Naive B cell (primary cell): ENCODE measurements around the gene FGFBP1. TPM values are rescaled to one million over a fixed set of nuclear protein-coding genes. Genes with fewer than 3 reads are reported as not detected.
A peak's percentile ranks its signal among the peaks of the same experiment; 100 is the strongest.

Experiments
- ATAC-seq, 2 donors: fragments of 150-1000 bp; cut with Tn5 transposase; 2 replicates each; pipeline ENCODE4 v1.10.0; 2021; ENCODE audit warnings: low read depth in 2 of 2, mild to moderate bottlenecking in 2 of 2, moderate library complexity in 2 of 2
- DNase-seq: peaks from one replicate; pipeline ENCODE4 v3.0.0; 2022
- H3K27ac Mint-ChIP-seq, 6 donors: one replicate each; pipeline ENCODE4 v1.8.0; 2020 to 2022; ENCODE audit warnings: mild to moderate bottlenecking in 6 of 6, mixed read lengths in 6 of 6, moderate library complexity in 5 of 6, inconsistent platforms in 2 of 6
- H3K27me3 Mint-ChIP-seq, 3 donors: one replicate each; pipeline ENCODE4 v1.8.0; 2021 to 2022; ENCODE audit warnings: mixed read lengths in 3 of 3, mild to moderate bottlenecking in 1 of 3
- H3K36me3 Mint-ChIP-seq, 2 donors: one replicate each; pipeline ENCODE4 v1.8.0; 2020 to 2022; ENCODE audit warnings: mixed read lengths in 2 of 2, inconsistent platforms in 1 of 2, mild to moderate bottlenecking in 1 of 2
- H3K4me1 Mint-ChIP-seq, 3 donors: one replicate each; pipeline ENCODE4 v1.8.0; 2020 to 2022; ENCODE audit warnings: mixed read lengths in 3 of 3, inconsistent platforms in 1 of 3, mild to moderate bottlenecking in 1 of 3, moderate library complexity in 1 of 3
- H3K4me3 Mint-ChIP-seq, 8 donors: one replicate each; pipeline ENCODE4 v1.8.0; 2020 to 2022; ENCODE audit warnings: mild to moderate bottlenecking in 8 of 8, mixed read lengths in 8 of 8, moderate library complexity in 8 of 8, inconsistent platforms in 2 of 8
- H3K9me3 Mint-ChIP-seq, 7 donors: one replicate each; pipeline ENCODE4 v1.8.0; 2020 to 2022; ENCODE audit warnings: mixed read lengths in 7 of 7, mild to moderate bottlenecking in 5 of 7, inconsistent platforms in 2 of 7, moderate library complexity in 1 of 7
- polyA plus RNA-seq, 6 donors: library from polyadenylated mRNA; unstranded; fragments of 300-500 nt; fragmentation: Illumina TruSeq; gene quantifications; one replicate each; pipeline ENCODE4 v1.2.3, GENCODE V29; 2021; ENCODE audit warnings: low read depth in 6 of 6

FGFBP1 gene
- polyA plus RNA-seq, 6 donors from 2014 or later, result not detected

- no peak for DNase-seq
- Mint-ChIP-seq H3K27ac (no peak overlapping the region), H3K27me3 (peaks cover 7 to 16% (median 13%) of the 10 kb centered on the region in 3 donors)
Observed at GRCh38 chr4:15935504-15936402, 2.8 kb downstream of the FGFBP1 start.

GRCh38 chr4:15934259-15934658 lies 4.3 kb downstream of the FGFBP1 start:
- Mint-ChIP-seq H3K4me3 (no peak overlapping the region), H3K27me3 (peaks cover 0 to 11% (median 8%) of the 10 kb centered on the region in 3 donors), H3K27ac (no peak overlapping the region), H3K9me3 (no peaks in the 10 kb centered on the region), H3K4me1 (peaks cover 8 to 9% (median 9%) of the 10 kb centered on the region in 3 donors), H3K36me3 (no peaks in the 10 kb centered on the region)
- ATAC-seq (no peak), DNase-seq (no peak)

More at GRCh38 chr4:15935504-15936402, 2.8 kb downstream of the FGFBP1 start:
- Mint-ChIP-seq H3K4me3 (no peak overlapping the region), H3K36me3 (no peaks in the 10 kb centered on the region), H3K9me3 (no peaks in the 10 kb centered on the region), H3K4me1 (peaks cover 3 to 4% (median 3%) of the 10 kb centered on the region in 3 donors)
- ATAC-seq, result no peak

DNA sequence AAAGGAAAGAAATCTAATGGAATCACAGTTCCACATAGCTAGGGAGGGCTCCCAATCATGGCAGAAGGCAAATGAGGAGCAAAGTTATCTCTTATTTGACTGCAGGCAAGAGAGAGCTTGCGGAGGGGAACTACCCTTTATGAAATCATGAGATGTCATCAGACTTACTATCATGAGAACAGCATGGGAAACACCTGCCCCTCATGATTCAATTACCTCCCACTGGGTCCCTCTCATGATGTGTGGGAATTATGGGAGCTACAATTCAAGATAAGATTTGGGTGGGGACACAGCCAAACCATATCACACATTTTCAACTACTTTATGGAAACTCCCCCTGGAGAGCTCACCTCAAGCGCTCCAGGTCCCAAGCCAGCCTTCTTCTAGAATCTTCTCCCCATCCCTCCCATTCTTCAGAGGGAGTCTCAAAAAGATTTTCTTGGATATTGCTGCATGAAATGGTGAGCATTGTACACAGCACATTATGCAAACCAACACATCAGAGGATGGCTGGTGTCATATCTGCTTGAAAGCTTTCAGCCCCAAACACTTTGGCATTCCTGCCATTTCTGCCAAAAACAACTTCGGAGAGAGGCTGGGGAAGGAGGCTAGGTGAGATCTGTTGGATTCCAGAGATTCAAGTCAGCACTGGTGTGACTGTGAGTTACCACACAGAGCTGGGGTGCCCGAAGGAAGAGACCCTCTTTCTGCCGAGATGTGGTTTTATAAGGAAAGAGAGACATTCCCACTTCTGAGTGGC lies 6.9 kb downstream of the FGFBP1 start:
- peaks cover 0 to under 1% (median 0%) of the 10 kb centered on the region in 3 donors for H3K27me3 Mint-ChIP-seq
- DNase-seq (no peak), ATAC-seq (no peak)
- peak overlapping the region in 1 of 8 donors; percentile 54 for H3K4me3 Mint-ChIP-seq
- H3K36me3 Mint-ChIP-seq, result no peaks in the 10 kb centered on the region
- H3K9me3 Mint-ChIP-seq, result no peaks in the 10 kb centered on the region
- H3K27ac Mint-ChIP-seq, result peak overlapping the region in 1 of 6 donors; percentile 4
- H3K4me1 Mint-ChIP-seq, result peaks cover 8 to 9% (median 9%) of the 10 kb centered on the region in 3 donors

GRCh38 chr4:15930314-15930713 lies 8.2 kb downstream of the FGFBP1 start:
- DNase-seq, result no peak

GRCh38 chr4:15929540-15929939 lies 9.0 kb downstream of the FGFBP1 start:
- DNase-seq (no peak), ATAC-seq (no peak)
- Mint-ChIP-seq H3K4me1 (peaks cover 8 to 9% (median 9%) of the 10 kb centered on the region in 3 donors), H3K4me3 (no peak overlapping the region), H3K27ac (no peak overlapping the region), H3K27me3 (no peaks in the 10 kb centered on the region), H3K36me3 (no peaks in the 10 kb centered on the region), H3K9me3 (no peaks in the 10 kb centered on the region)

More at GRCh38 chr4:15930314-15930713, 8.2 kb downstream of the FGFBP1 start:
- Mint-ChIP-seq H3K27ac (no peak overlapping the region), H3K36me3 (no peaks in the 10 kb centered on the region), H3K4me1 (peaks cover 8 to 9% (median 9%) of the 10 kb centered on the region in 3 donors), H3K27me3 (no peaks in the 10 kb centered on the region), H3K9me3 (no peaks in the 10 kb centered on the region), H3K4me3 (no peak overlapping the region)
- peak in 1 of 2 donors; percentile 35 for ATAC-seq

DNA sequence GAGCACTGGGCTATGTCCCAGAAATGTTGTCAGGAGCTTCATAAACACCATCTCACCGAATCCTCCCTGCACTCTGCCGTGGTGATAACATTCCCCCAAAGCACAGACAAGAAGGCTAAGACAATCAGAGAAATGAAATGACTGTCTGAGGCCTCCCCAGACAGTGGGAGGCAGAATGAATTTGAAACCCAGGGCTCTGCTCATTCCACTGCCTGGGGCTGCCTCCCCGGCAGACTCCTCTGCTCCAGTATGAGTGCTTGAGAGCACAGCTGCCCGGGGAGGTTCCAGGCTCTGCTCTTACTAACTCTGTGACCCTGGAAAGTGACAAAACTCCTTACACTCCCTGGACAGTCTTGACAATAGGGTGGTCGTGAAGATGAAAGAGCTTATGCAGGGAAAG lies 9.7 kb downstream of the FGFBP1 start:
- ATAC-seq (no peak), DNase-seq (no peak)
- peaks cover 8 to 9% (median 9%) of the 10 kb centered on the region in 3 donors for H3K4me1 Mint-ChIP-seq
- peak overlapping the region in 1 of 6 donors; percentile 22 for H3K27ac Mint-ChIP-seq
- H3K9me3 Mint-ChIP-seq, result no peaks in the 10 kb centered on the region
- no peaks in the 10 kb centered on the region for H3K27me3 Mint-ChIP-seq
- peak overlapping the region in 1 of 8 donors; percentile 69 for H3K4me3 Mint-ChIP-seq
- H3K36me3 Mint-ChIP-seq, result no peaks in the 10 kb centered on the region

GRCh38 chr4:15926486-15926885 lies 12.1 kb downstream of the FGFBP1 start:
- H3K36me3 Mint-ChIP-seq, result no peaks in the 10 kb centered on the region
- no peaks in the 10 kb centered on the region for H3K27me3 Mint-ChIP-seq
- no peak overlapping the region for H3K27ac Mint-ChIP-seq
- no peaks in the 10 kb centered on the region for H3K9me3 Mint-ChIP-seq
- ATAC-seq (no peak), DNase-seq (no peak)
- H3K4me1 Mint-ChIP-seq, result peaks cover 5 to 9% (median 8%) of the 10 kb centered on the region in 3 donors
- H3K4me3 Mint-ChIP-seq, result no peak overlapping the region

DNA sequence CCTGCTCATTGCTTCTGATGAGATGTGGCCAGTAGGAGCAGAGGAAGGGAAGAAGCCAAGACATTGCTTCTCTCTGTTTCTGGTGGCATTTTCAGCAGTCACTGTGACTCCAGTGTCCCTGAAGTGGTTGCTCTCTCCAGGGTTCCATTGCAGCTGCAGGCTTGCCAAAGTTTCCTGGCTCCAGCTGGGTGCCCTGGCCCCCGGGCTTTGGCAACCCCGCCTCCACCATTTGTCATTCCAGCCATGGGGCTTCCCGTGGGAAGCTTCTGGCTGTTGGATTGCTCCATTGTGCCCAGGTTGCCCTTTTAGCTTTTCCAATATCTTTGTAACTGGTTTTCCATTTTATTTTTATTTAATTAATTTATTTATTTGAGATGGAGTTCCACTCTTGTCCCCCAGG lies 12.7 kb downstream of the FGFBP1 start:
- H3K4me3 Mint-ChIP-seq, result no peak overlapping the region
- no peak overlapping the region for H3K27ac Mint-ChIP-seq
- no peaks in the 10 kb centered on the region for H3K27me3 Mint-ChIP-seq
- DNase-seq (no peak), ATAC-seq (no peak)
- no peaks in the 10 kb centered on the region for H3K9me3 Mint-ChIP-seq
- H3K36me3 Mint-ChIP-seq, result no peaks in the 10 kb centered on the region
- H3K4me1 Mint-ChIP-seq, result peaks cover 5 to 6% (median 6%) of the 10 kb centered on the region in 3 donors

- Mint-ChIP-seq H3K9me3 (peaks cover 0 to under 1% (median 0%) of the 10 kb centered on the region in 7 donors), H3K4me3 (no peak overlapping the region), H3K27ac (no peak overlapping the region), H3K27me3 (peaks cover 10 to 20% (median 16%) of the 10 kb centered on the region in 3 donors), H3K4me1 (no peaks in the 10 kb centered on the region), H3K36me3 (no peaks in the 10 kb centered on the region)
- DNase-seq (no peak), ATAC-seq (no peak)
Observed at GRCh38 chr4:15921592-15921932, 17.0 kb downstream of the FGFBP1 start.

- no peak for ATAC-seq
- Mint-ChIP-seq H3K4me1 (no peaks in the 10 kb centered on the region), H3K27me3 (peaks cover 10 to 20% (median 16%) of the 10 kb centered on the region in 3 donors), H3K27ac (no peak overlapping the region), H3K36me3 (peaks cover 0 to 2% of the 10 kb centered on the region in 2 donors), H3K9me3 (peaks cover 0 to 7% (median 1%) of the 10 kb centered on the region in 7 donors), H3K4me3 (no peak overlapping the region)
- DNase-seq, result no peak
Observed at GRCh38 chr4:15920723-15921591, 17.6 kb downstream of the FGFBP1 start.

- Mint-ChIP-seq H3K9me3 (peaks cover 3 to 12% (median 5%) of the 10 kb centered on the region in 7 donors), H3K27ac (peak overlapping the region in 1 of 6 donors; percentile 64), H3K4me1 (no peaks in the 10 kb centered on the region), H3K4me3 (no peak overlapping the region), H3K27me3 (peaks cover 10 to 20% (median 16%) of the 10 kb centered on the region in 3 donors), H3K36me3 (peaks cover 0 to 6% of the 10 kb centered on the region in 2 donors)
- ATAC-seq, result no peak
- no peak for DNase-seq
Observed at GRCh38 chr4:15918484-15919129, 19.9 kb downstream of the FGFBP1 start.

GRCh38 chr4:15917297-15917696 lies 21.2 kb downstream of the FGFBP1 start:
- Mint-ChIP-seq H3K36me3 (peaks cover 0 to 6% of the 10 kb centered on the region in 2 donors), H3K4me3 (no peak overlapping the region), H3K9me3 (peaks cover 3 to 12% (median 5%) of the 10 kb centered on the region in 7 donors), H3K27ac (no peak overlapping the region), H3K4me1 (no peaks in the 10 kb centered on the region), H3K27me3 (peaks cover 10 to 20% (median 16%) of the 10 kb centered on the region in 3 donors)
- DNase-seq, result no peak
- no peak for ATAC-seq
